Measurements from ENCODE around the gene RNF213.

- TF ChIP-seq CTCF (IDR thresholded peaks at IDR 0.05) (no peak), POLR2A (IDR thresholded peaks at IDR 0.05) (no peak)
Observed at GRCh38 chr17:80441598-80442322, 181.1 kb downstream of the RNF213 start.

Data from adrenal gland (tissue), 5 donors.